CD4-positive, alpha-beta T cell treated with Interleukin-10 for 1 hour (primary cell): ENCODE results near the gene GSAP.
"Not testable (repeated sequence)": the region's sequence is repeated elsewhere in the genome, so short reads cannot be mapped to it uniquely, and the experiment has no call there.

Source experiments
- DNase-seq: peaks from one replicate; pipeline ENCODE4 v3.0.0-alpha.2; 2020

Gene GSAP

DNA sequence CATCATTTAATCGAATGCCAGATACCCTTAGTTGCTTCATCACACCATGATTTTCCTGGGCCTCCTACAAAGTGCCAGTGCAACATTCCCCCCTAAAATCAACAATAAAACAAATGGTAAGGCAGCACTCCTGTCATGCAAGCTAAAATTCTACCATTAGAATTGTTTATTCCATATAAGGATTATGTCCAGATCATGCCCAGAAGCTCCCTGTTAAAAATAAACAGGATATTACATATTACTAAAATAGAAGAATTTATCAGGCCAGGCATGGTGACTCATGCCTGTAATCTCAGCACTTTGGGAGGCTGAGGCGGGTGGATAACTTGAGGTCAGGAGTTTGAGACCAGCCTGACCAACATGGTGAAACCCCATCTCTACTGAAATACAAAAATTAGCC is 140.5 kb downstream of the GSAP start:
- DNase-seq = not testable (repeated sequence)

DNA sequence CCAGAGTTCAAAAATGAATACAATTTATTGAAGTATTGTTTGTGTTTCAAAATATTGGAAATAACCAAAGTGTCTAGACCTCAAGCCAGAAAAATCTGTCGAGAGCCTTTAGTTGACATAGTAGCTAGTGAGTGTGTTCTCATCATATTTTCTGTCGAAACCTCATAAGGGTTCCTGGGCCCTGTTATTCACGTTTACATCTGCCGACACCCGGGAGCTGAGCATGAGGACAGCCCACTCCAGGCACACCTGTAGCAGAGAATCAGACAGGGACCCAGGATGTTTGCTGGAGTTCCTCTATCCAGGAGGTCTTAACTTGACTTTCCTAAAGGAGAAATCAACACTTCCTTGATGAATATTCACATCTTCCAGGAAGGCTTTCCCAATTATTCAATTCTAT is 144.4 kb downstream of the GSAP start:
- no peak for DNase-seq

DNA sequence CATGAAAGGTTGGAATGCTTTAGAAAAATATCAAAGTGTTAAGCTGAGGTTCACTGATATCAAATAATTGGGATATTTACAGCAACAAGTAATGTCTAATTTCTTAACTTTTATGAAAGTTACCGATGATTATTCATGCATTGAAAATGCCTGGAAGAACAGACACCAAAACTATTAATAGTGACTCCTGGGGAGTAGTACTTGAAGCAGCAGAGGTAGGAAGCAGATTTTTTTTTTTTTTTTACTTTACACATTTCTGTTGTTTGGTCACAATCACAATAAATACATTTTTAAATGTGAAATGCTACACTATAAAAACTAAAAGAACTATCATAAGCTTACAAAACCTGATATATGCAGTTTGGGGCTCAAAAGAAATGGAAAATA is 146.1 kb downstream of the GSAP start:
- no peak for DNase-seq

GRCh38 chr7:77269360-77270093 is 146.6 kb downstream of the GSAP start:
- no peak for DNase-seq

DNA sequence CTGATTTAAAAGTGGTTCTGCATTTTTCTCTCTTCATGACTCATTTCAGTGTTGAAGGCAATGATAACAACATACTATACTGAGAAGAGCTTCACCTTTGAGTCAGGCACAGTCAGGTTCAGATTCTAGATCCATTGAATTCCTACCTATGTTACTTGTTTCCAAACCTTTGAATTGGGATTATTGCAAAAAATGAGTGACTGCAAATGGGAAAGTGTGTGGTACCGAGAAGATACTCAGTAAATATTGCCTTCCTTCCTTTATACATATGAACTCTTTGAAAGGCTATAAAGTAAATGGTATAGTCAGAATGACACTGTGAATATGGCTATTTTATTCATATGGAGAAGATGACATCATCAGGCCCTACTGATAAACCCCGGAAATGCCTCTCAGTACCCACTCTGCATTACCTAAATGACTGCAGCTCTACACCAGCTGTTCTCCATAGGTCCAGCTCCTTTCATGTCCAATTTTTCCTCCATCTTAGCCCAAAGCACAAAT is 149.8 kb downstream of the GSAP start:
- DNase-seq = no peak

DNA sequence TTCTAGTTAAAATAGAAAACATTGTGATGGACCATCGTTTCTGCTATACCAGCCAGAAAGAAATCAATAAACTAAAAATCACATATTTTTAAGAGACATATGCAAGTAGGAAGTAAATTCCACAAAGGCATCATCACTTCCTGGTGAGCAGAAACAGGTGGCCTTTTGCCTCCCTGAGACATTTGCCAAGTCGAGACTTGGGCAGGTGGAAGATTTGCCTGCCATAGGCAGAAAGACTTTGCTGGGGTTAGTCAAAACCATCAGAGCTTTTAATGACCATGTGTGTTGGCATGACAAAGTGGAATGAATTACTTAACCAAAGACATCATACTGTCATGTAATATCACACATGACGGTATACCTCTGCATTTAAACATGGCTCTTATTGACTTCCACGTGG is 150.5 kb downstream of the GSAP start:
- no peak for DNase-seq

DNA sequence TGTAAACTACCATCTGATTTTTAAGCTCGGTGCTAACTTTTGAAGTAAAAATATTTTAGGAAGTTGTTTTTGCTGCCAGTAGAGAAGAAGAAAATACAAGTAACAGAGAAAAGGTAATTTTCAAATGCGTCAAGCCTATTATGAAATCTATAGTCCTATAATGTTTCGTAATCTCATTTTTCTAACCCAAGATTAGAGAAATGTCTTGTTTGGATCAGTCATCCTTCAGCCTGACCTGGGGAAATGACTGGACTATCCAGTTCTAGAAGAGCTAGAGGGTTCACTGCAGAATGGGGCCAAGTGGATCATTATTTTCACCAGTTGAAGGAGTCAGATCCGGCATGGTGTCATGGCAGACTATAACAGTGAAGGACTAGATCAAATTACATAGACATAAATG is 153.8 kb downstream of the GSAP start:
- DNase-seq = no peak
